B cell (primary cell): ENCODE results near the gene TMEM229A.

Experiments
- EZH2 ChIP-seq: IDR thresholded peaks from 2 replicates; pipeline ENCODE4 v1.6.1; 2012; ENCODE audit warnings: borderline replicate concordance, low read depth, mild to moderate bottlenecking, moderate library complexity, low read length; ENCODE audit not compliant: insufficient read depth, poor library complexity, severe bottlenecking
- TF ChIP-seq, protein P1 (sequence below): fragments of 200-600 bp; IDR thresholded peaks from one replicate; pipeline ENCODE4 v1.8.0; 2022; ENCODE audit warnings: antibody characterized with exemption, mild to moderate bottlenecking

DNA sequence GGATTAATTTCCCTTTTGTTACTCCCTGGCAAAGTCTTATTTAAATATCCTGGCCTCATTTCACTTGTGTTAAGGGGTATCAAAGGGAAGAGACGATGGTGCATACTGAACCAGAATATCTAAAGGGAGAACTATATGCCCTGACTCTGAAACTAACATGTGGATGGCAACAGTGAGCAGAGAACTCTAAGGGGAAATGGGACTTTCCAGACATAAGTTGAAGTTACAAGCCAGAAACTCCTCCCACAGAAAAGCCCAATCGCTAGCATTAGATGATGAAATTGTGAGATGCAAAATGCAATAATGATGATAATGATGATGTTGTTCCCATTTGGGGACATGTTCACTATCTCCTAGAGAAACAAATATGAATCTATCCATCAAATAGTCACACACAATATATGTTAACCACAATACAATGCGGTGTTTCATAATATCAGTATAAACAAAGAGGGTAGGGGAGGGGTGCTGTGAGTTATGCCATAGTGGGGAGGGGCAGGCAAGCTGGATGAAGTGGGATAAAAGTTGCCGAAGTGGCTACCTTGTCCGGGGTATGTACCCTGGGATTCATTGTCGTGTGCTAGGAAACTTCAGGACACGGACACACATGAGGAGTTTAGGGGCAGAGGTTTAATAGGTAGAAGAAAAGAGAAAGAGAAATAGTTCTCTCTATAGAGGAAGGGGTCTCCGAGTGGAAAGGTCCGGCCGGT lies 37.1 kb downstream of the TMEM229A start:
- TF ChIP-seq, protein P1, sequence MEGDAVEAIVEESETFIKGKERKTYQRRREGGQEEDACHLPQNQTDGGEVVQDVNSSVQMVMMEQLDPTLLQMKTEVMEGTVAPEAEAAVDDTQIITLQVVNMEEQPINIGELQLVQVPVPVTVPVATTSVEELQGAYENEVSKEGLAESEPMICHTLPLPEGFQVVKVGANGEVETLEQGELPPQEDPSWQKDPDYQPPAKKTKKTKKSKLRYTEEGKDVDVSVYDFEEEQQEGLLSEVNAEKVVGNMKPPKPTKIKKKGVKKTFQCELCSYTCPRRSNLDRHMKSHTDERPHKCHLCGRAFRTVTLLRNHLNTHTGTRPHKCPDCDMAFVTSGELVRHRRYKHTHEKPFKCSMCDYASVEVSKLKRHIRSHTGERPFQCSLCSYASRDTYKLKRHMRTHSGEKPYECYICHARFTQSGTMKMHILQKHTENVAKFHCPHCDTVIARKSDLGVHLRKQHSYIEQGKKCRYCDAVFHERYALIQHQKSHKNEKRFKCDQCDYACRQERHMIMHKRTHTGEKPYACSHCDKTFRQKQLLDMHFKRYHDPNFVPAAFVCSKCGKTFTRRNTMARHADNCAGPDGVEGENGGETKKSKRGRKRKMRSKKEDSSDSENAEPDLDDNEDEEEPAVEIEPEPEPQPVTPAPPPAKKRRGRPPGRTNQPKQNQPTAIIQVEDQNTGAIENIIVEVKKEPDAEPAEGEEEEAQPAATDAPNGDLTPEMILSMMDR = no peak
- no peak for TF ChIP-seq EZH2
